H1 (cell line): Measurements from ENCODE around the gene OTUD5. TPM values are rescaled to one million over a fixed set of nuclear protein-coding genes. Genes with fewer than 3 reads are reported as not detected.

Experiments
- ATF2 ChIP-seq: IDR thresholded peaks from 2 replicates; pipeline ENCODE4 v1.6.1; 2012; ENCODE audit warnings: low read length, inconsistent platforms
- BCL11A ChIP-seq, 2 experiments: IDR thresholded peaks; one replicate each; pipeline ENCODE4 v1.6.1; 2011; ENCODE audit warnings: low read depth in 2 of 2, low read length in 2 of 2, mild to moderate bottlenecking in 2 of 2
- CTBP2 ChIP-seq: IDR thresholded peaks from 2 replicates; pipeline ENCODE4 v1.7.0; 2011; ENCODE audit warnings: borderline replicate concordance, mild to moderate bottlenecking, moderate library complexity, mixed read lengths, low read length; ENCODE audit not compliant: insufficient read depth, insufficient read length
- JUN ChIP-seq: IDR thresholded peaks from 2 replicates; pipeline ENCODE4 v1.6.1; 2011; ENCODE audit warnings: low read depth, mild to moderate bottlenecking, improper control_type of control experiment, low read length
- KDM4A ChIP-seq: IDR thresholded peaks from one replicate; pipeline ENCODE4 v1.7.1; 2012; ENCODE audit warnings: low read depth, mild to moderate bottlenecking, moderate library complexity, low read length, inconsistent platforms; ENCODE audit not compliant: severe bottlenecking
- SIRT6 ChIP-seq: IDR thresholded peaks from one replicate; pipeline ENCODE4 v1.7.1; 2012; ENCODE audit warnings: low read length, inconsistent platforms
- SP2 ChIP-seq: IDR thresholded peaks from 2 replicates; pipeline ENCODE4 v1.6.1; 2012; ENCODE audit warnings: mild to moderate bottlenecking, low read length, inconsistent platforms
- polyA plus RNA-seq, 7 experiments: library from polyadenylated mRNA; depleted of rRNA in 3 of 7; stranded (reverse) in 5 of 7; unstranded in 2 of 7; fragments of >200 nt in 5 of 7; fragments of 200-250 nt in 2 of 7; gene quantifications; 1 replicate in 5 of 7; 2 replicates in 1 of 7; 4 replicates in 1 of 7; pipeline versions ENCODE4 v1.2.1 to v1.2.3, GENCODE V29; 2011 to 2013; ENCODE audit warnings: missing spikeins in 2 of 7, mixed read lengths in 2 of 7
- total RNA-seq: library from RNA; stranded (reverse); fragmentation: NEBNext Ultra II Directional; extraction: Animal tissue kit (Norgen Biotek cat#: 25700); gene quantifications from 2 replicates; pipeline ENCODE4 v1.2.1, GENCODE V29; 2021

Gene OTUD5
- total and polyA plus RNA-seq, 2 of the 8 experiments (the other 6 are each of a cell fraction or from before 2014, with no cell fraction given), result 46.3 to 53.5 TPM

DNA sequence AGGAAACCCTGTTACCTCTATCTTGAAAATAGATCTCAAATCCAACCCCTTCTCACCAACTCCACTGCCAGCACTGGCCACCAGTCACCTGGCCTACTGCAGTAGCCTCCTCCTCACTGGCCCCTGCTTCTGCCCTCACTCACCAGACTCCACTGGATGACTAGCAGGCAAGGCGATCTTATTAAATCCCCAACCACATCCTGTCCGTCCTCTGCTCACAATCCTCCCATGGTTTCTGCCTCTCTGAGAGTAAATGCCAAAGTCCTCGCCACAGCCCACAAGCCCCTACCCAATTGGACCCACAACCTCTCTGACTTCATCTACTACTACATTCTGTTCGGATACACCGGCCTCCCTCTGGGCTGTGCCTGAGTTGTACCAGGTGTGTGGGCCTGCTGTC, 33.1 kb downstream of the OTUD5 start (continued):
- TF ChIP-seq ATF2 (no peak), CTBP2 (no peak), SIRT6 (no peak), BCL11A (IDR thresholded peaks at IDR 0.05; ENCODE audit: low read depth in 2 of 2, low read length in 2 of 2) (no peak), JUN (no peak), SP2 (no peak), KDM4A (no peak)
